Endothelial cell of umbilical vein (primary cell): ENCODE results near the gene RGPD4. TPM values are rescaled to one million over a fixed set of nuclear protein-coding genes. Genes with fewer than 3 reads are reported as not detected.
"Not testable (repeated sequence)": the region's sequence is repeated elsewhere in the genome, so short reads cannot be mapped to it uniquely, and the experiment has no call there.

Experiments
- BruUV-seq: library from RNA; stranded (reverse); fragments of 400-500 nt; replicated peaks from 2 replicates; lab custom pipeline; 2021; lab: Mats Ljungman, UMichigan
- CTCF ChIA-PET: fragments of 300-600, 350-600 bp; sonication (Branson Sonifier 250); formaldehyde crosslinking; loops from one replicate; lab custom pipeline; 2021; ENCODE audit warnings: antibody characterized with exemption, inconsistent platforms; lab: Charles Lee
- POLR2A ChIA-PET: fragments of 300-600, 350-600 bp; sonication (Branson Sonifier 250); formaldehyde crosslinking; loops from one replicate; lab custom pipeline; 2021; ENCODE audit warnings: antibody characterized with exemption, inconsistent platforms; lab: Charles Lee
- DNase-seq: peaks from one replicate; pipeline ENCODE4 v3.0.0-alpha.2; 2011; ENCODE audit warnings: low read depth, low spot score
- FAIRE-seq: peaks from 2 replicates; lab custom pipeline; 2011; peaks lifted over from hg19 to GRCh38; lab: Jason Lieb, UNC
- H2AFZ ChIP-seq: 2 replicates; pipeline ENCODE4 v1.6.0; 2012; ENCODE audit warnings: low read depth, low read length, control low read depth, inconsistent platforms
- H3K27ac ChIP-seq: 2 replicates; pipeline ENCODE4 v1.5.1; 2011; ENCODE audit warnings: low read depth, mild to moderate bottlenecking, control low read depth, low read length, moderate library complexity; ENCODE audit not compliant: insufficient read depth
- H3K27me3 ChIP-seq, 2 experiments: 2 replicates each; pipeline versions ENCODE4 v1.6.0 to v1.6.1; 2011; ENCODE audit warnings: low read length in 2 of 2, mixed read lengths in 1 of 2; ENCODE audit not compliant: control insufficient read depth in 2 of 2, insufficient read depth in 2 of 2
- H3K36me3 ChIP-seq, 2 experiments: 2 replicates in 1 of 2; 3 replicates in 1 of 2; pipeline ENCODE4 v1.5.1; 2011; ENCODE audit warnings: low read length in 2 of 2, mild to moderate bottlenecking in 1 of 2, moderate library complexity in 1 of 2; ENCODE audit not compliant: control insufficient read depth in 2 of 2, insufficient read depth in 2 of 2; ENCODE audit errors: extremely low read depth in 1 of 2
- H3K4me1 ChIP-seq: 3 replicates; pipeline ENCODE4 v1.5.1; 2011; ENCODE audit warnings: mild to moderate bottlenecking, low read length; ENCODE audit not compliant: control insufficient read depth, insufficient read depth; ENCODE audit errors: extremely low read depth
- H3K4me2 ChIP-seq: 2 replicates; pipeline ENCODE4 v1.6.1; 2011; ENCODE audit warnings: low read length, control low read depth, mixed read lengths; ENCODE audit not compliant: insufficient read depth
- H3K4me3 ChIP-seq, 3 experiments: fragments of 200-600 bp in 1 of 3; sonication (generic), shearing (Covaris generic) in 1 of 3; replicated peaks in 1 of 3; 2 replicates each; pipeline ENCODE4 v1.5.1; 2011 to 2016; ENCODE audit warnings: control low read depth in 3 of 3, low read length in 3 of 3, mild to moderate bottlenecking in 2 of 3, inconsistent platforms in 1 of 3, low read depth in 1 of 3, moderate library complexity in 1 of 3; ENCODE audit not compliant: insufficient read depth in 1 of 3
- H3K79me2 ChIP-seq: 2 replicates; pipeline ENCODE4 v1.6.0; 2012; ENCODE audit warnings: low read length, inconsistent platforms; ENCODE audit not compliant: control insufficient read depth, insufficient read depth
- H3K9ac ChIP-seq: replicated peaks from 2 replicates; pipeline ENCODE3; 2011; ENCODE audit warnings: low read length, control low read depth; ENCODE audit not compliant: insufficient read depth; ENCODE audit errors: extremely low read depth
- H3K9me1 ChIP-seq: replicated peaks from 3 replicates; pipeline ENCODE4 v1.6.0; 2011; ENCODE audit warnings: mild to moderate bottlenecking, low read length; ENCODE audit not compliant: control insufficient read depth, insufficient read depth; ENCODE audit errors: extremely low read depth
- H3K9me3 ChIP-seq: replicated peaks from 2 replicates; pipeline ENCODE4 v1.5.1; 2012; ENCODE audit warnings: low read length, inconsistent platforms; ENCODE audit not compliant: control insufficient read depth, insufficient read depth
- H4K20me1 ChIP-seq: replicated peaks from 2 replicates; pipeline ENCODE3; 2011; ENCODE audit warnings: mild to moderate bottlenecking, low read length; ENCODE audit not compliant: control insufficient read depth, insufficient read depth; ENCODE audit errors: extremely low read depth
- dilution Hi-C: fragments of 300-500 bp; cut with MboI; formaldehyde crosslinking; loops from one replicate; pipeline ENCODE4 v1.15.0; 2019; ENCODE audit warnings: low sequenced_read_pairs; ENCODE audit not compliant: extremely low pct_ligation_motif_present
- intact Hi-C: fragments of 100-400 bp; cut with micrococcal nuclease; formaldehyde crosslinking; loops from one replicate; pipeline ENCODE4 v1.10.0; 2022
- polyA plus RNA-seq, 4 experiments: library from polyadenylated mRNA; depleted of rRNA in 3 of 4; stranded (reverse) in 3 of 4; unstranded in 1 of 4; fragments of >200 nt; gene quantifications; 2 replicates each; pipeline versions ENCODE4 v1.2.1 to v1.2.3, GENCODE V29; 2011 to 2012; ENCODE audit warnings: missing spikeins in 1 of 4
- total RNA-seq: library from RNA; stranded (reverse); gene quantifications from 2 replicates; pipeline ENCODE4 v1.2.3, GENCODE V29; 2021

Gene RGPD4
- total and polyA plus RNA-seq, 2 donors (not counting 3 experiments of a cell fraction or from before 2014, with no cell fraction given): not detected

DNA sequence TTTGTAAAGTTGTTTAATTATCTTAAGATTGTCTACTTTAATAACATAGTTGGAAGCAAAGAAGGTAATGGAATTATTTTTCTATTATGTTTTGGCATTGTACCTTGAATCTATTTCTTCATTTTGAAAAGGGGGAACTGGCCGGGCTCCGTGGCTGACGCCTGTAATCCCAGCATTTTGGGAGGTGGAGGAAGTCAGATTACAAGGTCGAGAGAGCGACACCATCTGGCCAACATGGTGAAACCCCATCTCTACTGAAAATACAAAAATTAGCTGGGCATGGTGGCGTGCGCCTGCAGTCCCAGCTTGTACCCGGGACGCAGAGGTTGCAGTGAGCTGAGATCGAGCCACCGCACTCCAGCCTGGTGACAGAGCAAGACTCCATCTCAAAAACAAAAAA lies 6.9 kb downstream of the RGPD4 start:
- POLR2A ChIA-PET, H3K27me3 ChIP-seq, DNase-seq, intact Hi-C loops, H3K9me1 ChIP-seq, H3K4me2 ChIP-seq, H4K20me1 ChIP-seq, H3K4me3 ChIP-seq, H3K4me1 ChIP-seq, BruUV-seq, H3K79me2 ChIP-seq, FAIRE-seq, dilution Hi-C loops, H3K9me3 ChIP-seq, CTCF ChIA-PET, H3K27ac ChIP-seq, H3K36me3 ChIP-seq, H2AFZ ChIP-seq, H3K9ac ChIP-seq: not testable (repeated sequence)

DNA sequence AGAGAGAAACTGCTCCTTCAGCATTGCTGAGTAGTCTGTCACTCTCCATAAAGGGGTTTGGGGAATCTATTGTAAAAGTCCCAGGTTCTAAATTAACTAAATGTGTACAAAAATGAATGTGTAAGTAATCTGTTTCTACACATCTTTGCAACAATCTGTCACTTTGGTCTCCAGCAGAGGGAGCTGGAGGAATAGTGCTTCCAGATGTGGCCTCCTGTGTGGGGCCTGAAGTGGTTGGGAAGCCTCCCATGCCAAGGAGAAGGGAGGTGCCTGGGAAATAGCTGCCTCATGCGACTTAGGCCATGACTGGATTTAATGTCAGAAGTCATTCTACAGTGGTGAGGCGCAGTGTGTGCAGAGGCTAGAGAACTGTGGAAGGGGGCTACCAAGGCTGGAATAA lies 89.4 kb downstream of the RGPD4 start:
- H3K9me1 ChIP-seq, H3K79me2 ChIP-seq, H3K36me3 ChIP-seq, H2AFZ ChIP-seq, POLR2A ChIA-PET, H3K4me2 ChIP-seq, dilution Hi-C loops, H3K4me1 ChIP-seq, intact Hi-C loops, CTCF ChIA-PET, H3K9me3 ChIP-seq, DNase-seq, H4K20me1 ChIP-seq, FAIRE-seq, H3K27ac ChIP-seq, BruUV-seq, H3K27me3 ChIP-seq, H3K9ac ChIP-seq, H3K4me3 ChIP-seq: not testable (repeated sequence)

DNA sequence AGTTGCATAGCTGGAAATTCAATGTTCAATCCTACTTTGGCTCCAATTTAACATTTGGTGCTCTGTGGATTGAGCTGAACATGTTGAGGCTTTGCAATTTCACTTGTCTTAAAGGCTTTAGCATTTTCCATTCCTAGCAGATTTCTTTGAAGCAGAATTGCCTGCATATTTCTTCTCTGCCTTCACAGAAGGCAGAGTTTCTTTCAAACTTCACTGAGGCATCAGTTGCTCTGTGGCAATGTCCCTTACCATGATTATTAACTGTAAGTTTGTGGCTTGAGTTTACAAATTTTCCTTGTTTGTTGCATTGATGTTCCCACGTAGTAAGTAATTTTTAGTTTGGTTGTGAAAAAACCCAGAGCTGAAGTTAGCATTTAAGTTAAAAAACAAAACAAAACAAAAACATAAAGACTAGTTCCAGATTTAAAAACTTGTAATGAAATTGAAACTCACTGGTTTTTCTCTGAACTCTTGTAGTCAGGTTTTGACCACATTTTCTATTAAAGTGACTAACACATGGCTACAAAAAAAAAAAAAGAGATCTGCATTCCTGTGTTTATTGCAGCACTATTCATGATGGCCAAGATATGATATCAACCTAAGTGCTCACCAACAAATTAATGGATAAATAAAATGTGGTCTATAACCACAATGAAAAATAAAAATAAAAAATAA lies 90.1 kb downstream of the RGPD4 start:
- H3K27ac ChIP-seq, FAIRE-seq, H3K27me3 ChIP-seq, H3K4me3 ChIP-seq, H3K9ac ChIP-seq, H3K4me2 ChIP-seq, H4K20me1 ChIP-seq, H2AFZ ChIP-seq, H3K9me1 ChIP-seq, H3K4me1 ChIP-seq, H3K79me2 ChIP-seq, POLR2A ChIA-PET, intact Hi-C loops, CTCF ChIA-PET, dilution Hi-C loops, H3K9me3 ChIP-seq, BruUV-seq, DNase-seq, H3K36me3 ChIP-seq: not testable (repeated sequence)
